ENCODE results near the gene MEAF6. TPM values are rescaled to one million over a fixed set of nuclear protein-coding genes. Genes with fewer than 3 reads are reported as not detected.

Gene MEAF6
- total RNA-seq, 2 donors from 2014 or later: 50.4 to 51.7 TPM

- Histone ChIP-seq H3K9ac (ENCODE audit: extremely low read depth, low read length, poor library complexity, severe bottlenecking) (no peak overlapping the region), H3K27me3 (ENCODE audit: control insufficient read depth, insufficient read depth, low read length, poor library complexity, severe bottlenecking) (no peaks in the 10 kb centered on the region), H3K4me3 (ENCODE audit: low read length) (no peak overlapping the region), H3K27ac (ENCODE audit: low read depth, low read length) (no peak overlapping the region), H3K9me3 (ENCODE audit: control insufficient read depth, low read length) (no peaks in the 10 kb centered on the region), H3K4me1 (ENCODE audit: control insufficient read depth, insufficient read depth, low read length) (no peaks in the 10 kb centered on the region), H3K36me3 (ENCODE audit: control insufficient read depth, insufficient read depth, low read length) (no peaks in the 10 kb centered on the region)
- Mint-ChIP-seq H3K27me3 (ENCODE audit: insufficient read depth) (peaks cover 12% of the 10 kb centered on the region), H3K27ac (no peak overlapping the region), H3K36me3 (ENCODE audit: low read depth) (no peaks in the 10 kb centered on the region), H3K4me1 (peaks cover 10% of the 10 kb centered on the region), H3K4me3 (no peak overlapping the region), H3K9me3 (no peaks in the 10 kb centered on the region)
- WGBS, 2 experiments (ENCODE audit: insufficient coverage in 1 of 2, insufficient read length in 1 of 2): 70 to 81% methylated on average over 4 to 6 of the region's 6 CpGs
- no peak for TF ChIP-seq CTCF (conservative IDR thresholded peaks at IDR 0.05)
- peak; percentile 58 for DNase-seq
Measured at GRCh38 chr1:37452416-37452815, 62.1 kb downstream of the MEAF6 start.

GRCh38 chr1:37449936-37450335 lies 64.6 kb downstream of the MEAF6 start:
- WGBS, 2 experiments (ENCODE audit: insufficient coverage in 1 of 2, insufficient read length in 1 of 2): 63 to 67% methylated on average over 3 to 5 of the region's 5 CpGs
- H3K9me3 Mint-ChIP-seq: no peaks in the 10 kb centered on the region
- DNase-seq: no peak
- Histone ChIP-seq H3K9me3 (ENCODE audit: control insufficient read depth, low read length) (no peaks in the 10 kb centered on the region), H3K36me3 (ENCODE audit: control insufficient read depth, insufficient read depth, low read length) (no peaks in the 10 kb centered on the region), H3K27ac (ENCODE audit: low read depth, low read length) (no peak overlapping the region), H3K9ac (ENCODE audit: extremely low read depth, low read length, poor library complexity, severe bottlenecking) (no peak overlapping the region), H3K4me3 (ENCODE audit: low read length) (no peak overlapping the region), H3K27me3 (ENCODE audit: control insufficient read depth, insufficient read depth, low read length, poor library complexity, severe bottlenecking) (no peaks in the 10 kb centered on the region), H3K4me1 (ENCODE audit: control insufficient read depth, insufficient read depth, low read length) (no peaks in the 10 kb centered on the region)
- H3K4me3 Mint-ChIP-seq: no peak overlapping the region
- peaks cover 13% of the 10 kb centered on the region for H3K4me1 Mint-ChIP-seq
- no peaks in the 10 kb centered on the region for H3K36me3 Mint-ChIP-seq (ENCODE audit: low read depth)
- H3K27me3 Mint-ChIP-seq (ENCODE audit: insufficient read depth): peaks cover 20% of the 10 kb centered on the region
- no peak for TF ChIP-seq CTCF (conservative IDR thresholded peaks at IDR 0.05)
- no peak overlapping the region for H3K27ac Mint-ChIP-seq

GRCh38 chr1:37448691-37449417 lies 65.7 kb downstream of the MEAF6 start:
- no peak overlapping the region for H3K9ac ChIP-seq (ENCODE audit: extremely low read depth, low read length, poor library complexity, severe bottlenecking)
- no peak overlapping the region for H3K27ac ChIP-seq (ENCODE audit: low read depth, low read length)
- 79 to 88% methylated on average over 13 to 15 of the region's 15 CpGs for WGBS, 2 experiments (ENCODE audit: insufficient coverage in 1 of 2, insufficient read length in 1 of 2)
- Mint-ChIP-seq H3K9me3 (no peaks in the 10 kb centered on the region), H3K27me3 (ENCODE audit: insufficient read depth) (peaks cover 21% of the 10 kb centered on the region), H3K4me3 (no peak overlapping the region), H3K27ac (no peak overlapping the region), H3K36me3 (ENCODE audit: low read depth) (no peaks in the 10 kb centered on the region), H3K4me1 (peaks cover 13% of the 10 kb centered on the region)
- TF ChIP-seq CTCF (conservative IDR thresholded peaks at IDR 0.05): no peak
- H3K9me3 ChIP-seq (ENCODE audit: control insufficient read depth, low read length): no peaks in the 10 kb centered on the region
- no peak overlapping the region for H3K4me3 ChIP-seq (ENCODE audit: low read length)
- no peaks in the 10 kb centered on the region for H3K27me3 ChIP-seq (ENCODE audit: control insufficient read depth, insufficient read depth, low read length, poor library complexity, severe bottlenecking)
- H3K4me1 ChIP-seq (ENCODE audit: control insufficient read depth, insufficient read depth, low read length): no peaks in the 10 kb centered on the region
- H3K36me3 ChIP-seq (ENCODE audit: control insufficient read depth, insufficient read depth, low read length): no peaks in the 10 kb centered on the region
- DNase-seq: no peak

Data from endodermal cell (in vitro differentiated cells).